Measurements from ENCODE around the gene COA3. TPM values are rescaled to one million over a fixed set of nuclear protein-coding genes. Genes with fewer than 3 reads are reported as not detected.

The COA3 gene
- polyA plus RNA-seq, 3 donors = 155 to 187 (median 161) TPM

DNA sequence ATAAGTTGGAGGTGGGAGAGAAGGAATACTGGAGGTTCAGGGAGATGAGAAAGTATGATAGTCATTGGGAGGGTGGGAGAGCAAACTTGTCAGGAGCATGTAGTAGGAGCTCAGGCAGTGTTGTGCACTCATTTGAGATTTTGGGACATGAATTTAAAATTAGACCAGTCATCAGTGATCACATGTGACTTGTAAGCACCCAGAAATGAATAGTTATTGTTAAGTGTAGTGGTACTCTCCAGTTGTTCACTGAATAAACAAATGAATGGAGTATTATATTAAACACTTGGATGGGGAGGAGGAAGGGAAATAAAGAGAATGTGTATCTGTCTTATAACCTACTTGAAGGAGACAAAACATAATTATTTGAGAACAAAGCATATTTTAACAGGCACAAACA, 32.5 kb upstream of the COA3 start:
- no peak for DNase-seq

DNA sequence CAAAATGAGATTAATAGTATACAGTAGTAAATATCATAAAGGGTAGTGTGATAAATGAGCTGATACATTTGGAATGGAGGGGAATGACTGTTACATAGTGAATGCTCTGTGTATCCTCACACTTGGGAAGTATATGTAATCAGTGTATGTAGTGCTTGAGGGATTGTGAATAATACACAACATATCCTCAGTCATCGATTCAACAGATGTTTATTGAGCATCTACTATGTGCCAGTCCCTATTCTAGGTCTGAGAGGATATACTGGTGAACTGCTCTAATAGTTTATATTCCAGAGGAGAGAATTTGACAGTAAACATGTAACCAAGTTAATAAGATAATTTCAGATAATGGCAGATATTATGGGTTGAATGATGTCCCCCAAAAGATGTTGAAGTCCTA, 29.0 kb upstream of the COA3 start:
- DNase-seq = no peak

DNA sequence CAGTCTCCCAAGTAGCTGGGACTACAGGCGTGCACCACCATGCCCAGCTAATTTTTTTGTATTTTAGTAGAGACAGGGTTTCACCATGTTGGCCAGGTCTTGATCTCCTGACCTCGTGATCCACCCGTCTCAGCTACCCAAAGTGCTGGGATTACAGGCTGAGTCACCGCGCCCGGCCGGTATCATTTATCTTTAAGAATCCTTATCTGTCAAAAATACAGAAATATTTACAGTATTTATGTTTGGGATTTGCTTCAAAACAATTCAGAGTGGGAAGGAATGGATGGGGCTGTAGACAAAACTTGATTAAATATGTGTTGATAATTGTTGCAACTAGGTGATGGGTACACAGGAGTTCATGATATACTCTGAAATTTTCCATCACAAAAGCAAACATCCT, 22.7 kb upstream of the COA3 start:
- DNase-seq = no peak

DNA sequence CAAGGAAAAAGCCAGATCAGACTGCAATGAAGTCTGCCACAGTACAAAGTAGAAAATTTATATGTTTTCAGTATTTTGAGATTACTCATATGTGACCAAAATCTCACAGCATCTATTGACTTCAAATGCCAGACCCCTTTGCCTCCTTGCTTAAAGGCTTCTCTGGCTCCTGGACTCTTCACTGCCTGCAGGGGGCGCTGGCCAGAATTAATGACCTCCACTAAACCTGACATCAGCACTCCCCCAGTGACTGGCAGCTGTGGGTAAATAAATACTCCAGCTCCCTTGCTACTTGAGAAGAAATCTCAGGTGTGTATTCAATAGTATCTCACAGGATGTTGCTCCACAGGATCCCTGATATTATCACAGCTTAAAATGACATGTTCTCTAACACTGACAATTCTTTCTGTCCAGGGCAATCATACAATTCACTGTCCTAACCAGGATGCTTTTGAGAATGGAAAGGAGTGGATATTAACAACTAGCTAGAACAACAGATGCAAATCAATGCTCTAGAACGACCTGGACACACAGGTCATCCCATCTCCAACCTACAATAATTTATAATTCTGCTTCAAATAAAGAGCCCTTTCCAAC, 21.5 kb upstream of the COA3 start:
- DNase-seq = no peak

DNA sequence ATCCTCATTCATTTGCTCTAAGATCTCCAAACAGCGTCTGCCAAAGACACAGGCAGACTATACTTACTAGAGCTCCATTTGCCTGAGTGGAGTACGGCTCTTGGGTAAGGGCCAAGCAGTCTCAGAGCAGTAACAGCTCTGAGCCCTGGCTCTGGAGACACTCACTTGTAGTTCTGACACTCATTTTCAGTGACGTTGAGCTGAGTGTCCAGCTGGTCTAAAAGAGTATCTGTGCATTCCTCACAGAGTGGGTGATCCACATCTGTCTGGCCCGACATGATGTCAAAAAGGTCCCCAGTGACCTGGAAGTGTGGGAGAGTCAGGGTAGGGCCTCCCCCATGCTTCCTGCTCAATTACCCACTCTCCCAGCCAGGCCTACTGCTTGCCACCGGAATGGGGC, 19.9 kb upstream of the COA3 start:
- DNase-seq = no peak

DNA sequence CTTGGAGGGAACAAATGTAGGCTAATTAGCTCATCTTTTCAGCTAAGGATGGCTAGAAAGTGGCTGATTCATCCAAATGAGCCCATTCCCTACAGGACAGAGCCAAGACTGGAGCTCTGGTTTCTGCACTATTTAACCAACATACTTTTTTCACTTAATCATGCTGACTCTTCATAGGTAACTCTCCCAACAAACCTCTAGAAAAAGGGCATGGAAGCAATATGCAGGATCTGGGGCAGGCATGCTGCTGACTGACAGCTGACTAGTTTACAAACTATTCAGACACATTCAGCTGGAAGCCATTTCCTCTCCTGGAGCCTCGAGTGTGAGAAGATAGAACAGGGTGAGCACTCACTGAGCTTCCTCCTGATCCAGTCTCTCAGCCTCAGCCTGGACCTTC, 19.4 kb upstream of the COA3 start:
- no peak for DNase-seq

DNA sequence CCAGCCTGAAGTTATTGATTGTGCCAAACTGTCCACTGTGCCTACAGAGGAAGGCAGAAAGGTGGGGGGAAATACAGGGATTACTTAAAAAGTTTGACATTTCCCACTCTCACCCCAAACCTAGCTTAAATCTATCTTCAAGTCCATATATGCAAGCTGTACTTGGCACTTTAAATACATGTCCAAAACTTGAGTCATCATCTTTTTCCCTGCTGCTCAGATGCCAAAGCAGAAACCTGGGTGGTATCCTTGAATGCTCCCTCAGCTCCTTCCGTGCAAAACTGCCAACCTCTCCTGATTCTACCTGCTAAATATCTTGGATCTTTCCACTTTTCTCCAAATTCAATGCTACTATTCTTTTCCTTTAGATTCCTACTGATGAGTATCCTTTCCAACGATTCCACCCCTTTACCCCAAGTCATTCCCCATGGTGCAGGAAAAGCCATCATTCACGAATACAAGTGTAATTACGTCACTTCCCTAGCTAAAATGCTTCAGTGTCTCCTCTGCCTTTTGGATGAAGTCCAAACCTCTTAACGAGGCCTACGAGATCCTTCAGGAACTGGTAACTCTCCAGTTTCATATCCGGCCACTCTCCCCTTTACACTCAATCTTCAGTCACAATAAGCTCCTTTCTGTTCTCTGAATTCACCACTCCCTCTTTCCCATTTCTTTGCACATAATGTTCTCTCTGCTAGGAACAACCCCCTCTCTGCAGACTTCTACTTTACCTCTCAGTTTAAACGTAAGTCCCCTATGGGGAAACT, 16.3 kb upstream of the COA3 start:
- DNase-seq = no peak

DNA sequence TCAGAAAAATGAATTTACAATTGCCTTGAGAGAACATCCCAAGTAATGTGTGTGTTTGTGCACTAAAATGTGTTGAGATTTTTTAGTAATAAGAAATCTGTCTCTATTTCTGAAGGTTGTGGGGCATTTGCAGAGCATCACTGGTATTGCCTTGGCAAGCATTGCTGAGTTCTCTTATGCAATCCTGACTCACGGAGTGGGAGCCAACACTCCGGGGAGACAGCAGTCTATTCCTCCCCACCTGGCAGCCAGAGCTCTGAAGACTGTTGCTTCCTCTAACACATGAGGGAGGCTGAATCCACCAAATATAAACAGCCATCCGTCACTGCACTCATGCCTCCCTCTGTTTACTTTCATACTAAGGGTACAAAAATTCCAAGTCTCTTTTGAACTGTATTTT, 10.7 kb upstream of the COA3 start:
- DNase-seq = no peak

DNA sequence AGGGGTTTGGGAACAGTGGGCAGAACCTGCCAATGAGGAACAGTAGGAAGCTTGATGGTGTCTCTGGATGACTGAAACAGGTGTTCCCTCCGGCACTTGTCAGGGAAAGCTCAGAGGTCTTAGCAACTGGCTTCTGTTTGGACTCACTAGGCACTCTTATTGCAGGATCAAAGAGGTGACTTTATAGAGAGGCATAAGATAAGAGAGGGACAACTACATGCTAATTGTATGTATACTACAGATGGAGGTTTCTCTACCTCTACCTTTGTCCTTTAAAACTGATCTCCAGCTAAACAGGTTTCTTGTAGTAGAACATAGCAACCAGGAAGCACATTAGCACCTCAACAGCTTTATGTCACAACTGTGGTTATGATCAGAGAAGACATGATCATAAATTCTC, 7.7 kb upstream of the COA3 start:
- DNase-seq = no peak

DNA sequence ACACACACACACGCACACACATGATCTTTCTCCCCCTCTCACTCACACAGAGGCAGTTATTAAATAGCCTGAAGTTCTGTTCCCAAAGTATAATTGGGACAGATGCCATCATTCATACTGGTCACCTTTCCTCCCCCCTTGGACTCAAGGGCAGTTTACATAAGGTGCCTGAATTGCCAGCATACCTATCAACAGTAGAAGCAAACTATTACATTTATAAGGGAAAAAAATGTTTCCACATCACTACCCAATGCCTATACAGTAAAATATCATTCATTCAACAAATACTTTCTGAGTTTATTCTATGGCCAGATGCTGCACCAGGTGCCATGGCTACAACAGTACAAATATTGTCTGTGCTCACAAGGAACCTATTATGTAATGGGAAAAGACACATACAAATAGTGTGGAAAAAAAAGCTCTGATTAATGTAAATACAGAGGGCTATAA, 6.4 kb upstream of the COA3 start:
- DNase-seq = no peak

DNA sequence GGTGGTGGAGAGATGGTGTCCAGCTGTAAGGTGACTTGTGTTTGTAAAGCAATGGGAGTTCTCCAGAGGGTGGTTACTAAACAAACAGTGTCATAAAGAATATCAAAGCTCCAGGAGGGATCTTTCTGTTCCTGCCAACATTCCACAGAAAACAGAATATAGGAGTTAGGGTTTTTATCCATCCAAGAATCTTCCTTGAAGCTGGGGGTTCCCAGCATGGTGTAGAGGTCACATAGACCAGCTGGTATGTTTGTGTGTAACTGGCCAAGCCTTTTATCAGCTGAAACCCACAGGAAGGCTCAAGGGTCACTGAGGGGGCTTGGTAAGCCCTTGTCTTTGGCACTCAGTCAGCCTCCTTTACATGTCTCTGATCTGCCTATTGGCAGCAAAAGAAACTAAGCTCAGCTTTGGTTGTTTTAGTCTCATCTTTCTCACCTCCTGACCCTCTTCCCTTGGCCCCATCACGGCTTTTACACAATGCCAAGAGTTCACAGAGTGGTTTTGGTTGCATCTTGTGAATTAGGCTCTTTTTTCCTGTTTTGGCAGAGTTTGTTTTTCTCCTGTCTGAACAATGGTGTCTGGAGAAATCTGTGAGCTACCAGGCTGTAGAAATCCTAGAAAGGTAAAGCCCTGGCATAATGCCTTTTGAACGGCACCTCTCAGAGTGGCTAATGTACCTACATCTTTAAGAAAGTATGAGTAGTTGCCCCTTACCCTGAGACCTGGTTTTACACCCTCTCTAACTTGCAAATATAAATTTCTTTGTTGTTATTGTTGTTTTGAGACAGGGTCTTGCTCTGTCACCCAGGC, 4.8 kb upstream of the COA3 start:
- no peak for DNase-seq

DNA sequence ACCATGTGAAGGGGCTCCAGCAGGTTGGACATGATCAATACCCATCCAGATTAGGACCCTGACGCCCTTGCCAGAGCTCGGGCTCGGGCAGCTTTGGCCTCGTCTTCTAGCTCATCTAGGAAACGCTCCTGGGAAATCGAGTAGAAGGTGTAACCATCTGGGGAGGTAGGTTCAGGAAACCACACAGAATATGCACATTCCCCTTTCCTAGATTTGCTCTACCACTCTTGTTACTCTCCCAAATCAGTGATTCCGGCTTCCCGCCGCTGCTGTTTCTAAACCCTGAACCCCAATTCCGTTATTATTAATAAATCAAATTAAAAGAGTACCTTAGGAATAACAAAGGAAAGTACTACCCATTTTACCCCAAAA, 507 bp downstream of the COA3 start:
- DNase-seq = no peak

DNA sequence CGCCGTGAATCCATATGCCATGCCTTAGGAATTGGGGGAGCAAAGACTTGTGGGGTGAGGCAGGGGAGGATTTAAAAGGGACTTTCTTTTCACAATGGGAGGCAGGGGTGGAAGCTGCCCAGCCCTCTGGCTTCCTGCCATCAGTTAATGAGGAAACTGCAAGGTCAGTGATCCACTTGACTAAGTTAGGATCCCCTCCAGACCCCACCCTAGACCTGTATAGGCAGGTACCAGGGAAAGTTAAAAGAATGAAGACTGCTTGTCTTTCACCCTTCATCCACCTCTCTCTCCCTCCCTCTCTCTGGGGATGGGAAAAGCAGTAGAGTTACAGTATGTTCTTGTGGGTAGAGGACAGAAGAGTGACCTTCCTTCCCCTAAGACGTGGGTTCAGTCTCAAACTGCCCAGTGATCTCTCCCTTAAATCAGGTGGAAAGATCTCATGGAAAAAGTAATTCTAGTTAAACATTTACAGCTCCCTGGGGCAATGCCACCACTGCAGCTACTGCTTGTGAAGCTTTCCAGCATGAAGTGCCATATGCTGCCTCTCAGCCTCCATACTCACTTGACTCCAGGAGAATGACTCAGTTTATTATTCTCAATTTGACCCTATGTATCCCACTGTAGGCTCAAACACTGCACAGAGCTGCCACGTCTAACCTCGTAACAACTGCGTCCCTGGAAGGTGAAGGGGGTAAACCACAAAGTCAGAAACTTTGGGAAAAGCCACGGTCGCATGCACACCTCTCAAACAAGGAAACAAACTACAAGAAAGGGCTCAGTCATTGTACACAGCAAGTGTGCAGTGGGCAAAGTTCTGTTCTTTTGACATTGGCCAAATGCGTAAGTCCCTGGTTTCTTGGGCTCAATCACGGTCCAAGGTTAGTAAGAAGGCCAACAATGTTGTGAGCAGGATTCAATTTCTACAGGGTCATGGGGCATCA, 1.2 kb downstream of the COA3 start:
- no peak for DNase-seq

DNA sequence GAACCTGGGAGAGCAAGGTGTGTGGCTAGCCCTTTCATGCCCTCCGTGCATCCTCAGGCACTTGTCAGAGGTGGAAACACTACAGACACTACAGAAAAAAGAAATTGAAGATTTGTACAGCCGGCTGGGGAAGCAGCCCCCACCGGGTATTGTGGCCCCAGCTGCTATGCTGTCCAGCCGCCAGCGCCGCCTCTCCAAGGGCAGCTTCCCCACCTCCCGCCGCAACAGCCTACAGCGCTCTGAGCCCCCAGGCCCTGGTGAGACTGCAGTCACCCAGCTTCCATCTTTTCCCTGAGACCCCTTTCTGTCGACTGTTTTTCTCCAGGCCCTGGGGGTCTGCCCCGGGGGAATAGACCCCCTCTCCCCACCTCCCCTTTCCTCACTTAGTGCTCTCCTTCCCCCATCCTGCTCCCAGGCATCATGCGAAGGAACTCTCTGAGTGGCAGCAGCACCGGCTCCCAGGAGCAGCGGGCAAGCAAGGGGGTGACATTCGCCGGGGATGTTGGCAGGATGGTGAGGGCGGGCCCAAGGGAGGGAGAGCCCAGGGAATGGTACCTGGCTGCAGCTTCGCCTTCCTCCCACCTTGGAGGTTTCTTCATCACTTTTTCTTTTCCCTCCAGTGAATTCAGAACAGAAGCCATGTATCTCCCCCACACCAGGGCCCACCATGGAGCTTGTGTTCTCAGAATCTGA, 2.3 kb downstream of the COA3 start:
- DNase-seq = no peak

DNA sequence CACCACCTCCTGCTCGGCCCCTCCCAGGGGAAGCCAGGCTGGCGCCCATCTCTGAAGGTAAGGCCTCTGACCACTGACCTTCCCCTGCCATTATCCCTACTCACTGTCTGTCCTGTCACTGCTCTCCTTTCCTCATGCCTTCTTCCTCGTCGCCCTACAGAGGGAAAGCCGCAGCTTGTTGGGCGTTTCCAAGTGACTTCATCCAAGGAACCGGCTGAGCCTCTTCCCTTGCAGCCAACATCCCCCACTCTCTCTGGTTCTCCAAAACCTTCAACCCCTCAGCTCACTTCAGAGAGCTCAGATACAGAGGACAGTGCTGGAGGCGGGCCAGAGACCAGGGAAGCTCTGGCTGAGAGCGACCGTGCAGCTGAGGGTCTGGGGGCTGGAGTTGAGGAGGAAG, 3.0 kb downstream of the COA3 start:
- DNase-seq = no peak

DNA sequence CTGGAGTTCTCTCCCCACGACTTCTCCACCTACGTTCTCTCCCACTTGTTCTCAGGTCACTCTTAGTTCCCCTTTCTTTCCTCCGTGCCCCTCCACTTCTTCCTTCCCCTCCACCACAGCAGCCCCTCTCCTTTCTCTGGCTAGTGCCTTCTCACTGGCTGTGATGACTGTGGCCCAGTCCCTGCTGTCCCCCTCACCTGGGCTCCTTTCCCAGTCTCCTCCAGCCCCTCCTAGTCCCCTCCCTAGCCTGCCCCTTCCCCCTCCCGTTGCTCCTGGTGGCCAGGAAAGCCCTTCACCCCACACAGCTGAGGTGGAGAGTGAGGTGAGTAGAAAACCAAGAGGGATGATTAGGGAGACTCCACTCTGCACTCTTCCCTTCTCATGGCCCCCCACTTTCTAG, 3.4 kb downstream of the COA3 start:
- DNase-seq = no peak

DNA sequence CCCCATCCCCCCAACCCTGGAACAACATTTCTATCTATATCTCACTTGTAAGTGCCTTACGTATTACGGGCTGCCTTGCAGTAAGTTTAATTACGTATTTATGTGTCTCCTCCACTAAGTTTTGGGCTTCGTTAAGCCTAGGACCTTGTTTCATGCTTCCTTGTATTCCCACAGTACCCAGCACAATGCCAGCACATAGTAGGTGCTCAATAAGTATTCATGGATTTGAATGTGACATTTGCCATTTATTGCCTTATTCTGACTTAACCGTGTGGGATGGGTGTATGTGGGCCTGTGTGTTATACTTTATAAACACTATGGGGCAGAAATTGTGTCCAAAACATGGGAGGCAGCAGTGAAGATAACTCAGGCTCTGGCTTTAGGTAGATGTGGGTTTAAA, 6.0 kb downstream of the COA3 start:
- DNase-seq = no peak

DNA sequence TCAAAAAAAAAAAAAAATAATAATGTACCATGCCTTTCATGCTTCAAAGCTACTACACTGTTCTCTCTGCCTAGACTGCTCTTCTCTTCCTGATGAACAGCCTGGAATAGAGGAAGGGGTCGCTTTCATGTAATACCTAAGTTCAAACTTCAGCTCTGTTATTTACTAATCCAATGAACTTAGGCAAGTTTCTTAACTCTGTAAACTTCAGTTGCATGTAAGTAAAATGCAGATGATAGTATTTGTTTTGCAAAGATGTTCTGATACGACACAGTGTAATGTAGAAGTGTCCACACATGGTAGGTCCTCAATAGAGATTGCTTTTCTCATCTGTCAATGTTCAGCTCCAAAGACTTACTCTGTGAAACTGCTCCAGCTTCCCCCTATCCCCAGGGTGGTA, 6.6 kb downstream of the COA3 start:
- DNase-seq = no peak

DNA sequence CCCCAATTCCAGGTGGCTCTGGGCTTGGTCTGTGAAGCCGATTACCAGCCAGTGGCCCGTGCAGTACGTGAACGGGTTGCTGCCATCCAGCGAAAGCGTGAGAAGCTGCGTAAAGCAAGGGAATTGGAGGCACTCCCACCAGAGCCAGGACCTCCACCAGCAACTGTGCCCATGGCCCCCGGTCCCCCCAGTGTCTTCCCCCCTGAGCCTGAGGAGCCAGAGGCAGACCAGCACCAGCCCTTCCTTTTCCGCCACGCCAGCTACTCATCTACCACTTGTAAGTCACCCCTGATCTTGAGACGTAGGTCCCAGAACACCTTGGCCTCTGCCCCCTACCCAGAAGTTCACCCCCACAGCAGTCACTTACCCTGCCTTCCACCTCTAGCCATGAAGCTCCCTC, 11.2 kb downstream of the COA3 start:
- DNase-seq = no peak

DNA sequence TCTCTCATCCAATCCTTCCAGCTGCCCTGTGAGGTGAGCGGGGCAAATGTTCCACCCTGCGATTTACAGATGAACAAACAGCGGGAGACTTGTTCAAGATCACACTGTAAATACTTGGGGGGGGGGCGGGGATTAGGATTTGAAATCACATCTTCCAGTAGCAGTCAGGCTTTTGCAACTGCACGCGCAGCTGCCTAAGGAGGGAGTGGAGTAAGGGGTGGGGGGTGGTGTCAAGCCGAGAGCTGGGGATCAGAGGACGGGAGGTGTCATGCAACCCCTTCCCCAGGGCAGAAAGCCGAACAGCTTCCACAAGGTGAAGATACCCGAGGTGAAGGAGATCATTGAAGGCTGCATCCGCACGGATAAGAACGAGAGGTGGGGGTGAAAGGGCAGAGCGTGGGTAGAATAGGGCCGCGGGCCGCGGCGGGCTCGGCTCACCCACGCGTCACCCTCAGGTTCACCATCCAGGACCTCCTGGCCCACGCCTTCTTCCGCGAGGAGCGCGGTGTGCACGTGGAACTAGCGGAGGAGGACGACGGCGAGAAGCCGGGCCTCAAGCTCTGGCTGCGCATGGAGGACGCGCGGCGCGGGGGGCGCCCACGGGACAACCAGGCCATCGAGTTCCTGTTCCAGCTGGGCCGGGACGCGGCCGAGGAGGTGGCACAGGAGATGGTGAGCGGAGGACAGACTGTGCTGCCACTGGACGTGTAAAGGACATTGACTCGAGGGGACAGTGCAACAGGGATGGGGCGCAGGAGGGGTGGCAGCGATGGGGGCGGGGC, 13.5 kb downstream of the COA3 start:
- DNase-seq = no peak

DNA sequence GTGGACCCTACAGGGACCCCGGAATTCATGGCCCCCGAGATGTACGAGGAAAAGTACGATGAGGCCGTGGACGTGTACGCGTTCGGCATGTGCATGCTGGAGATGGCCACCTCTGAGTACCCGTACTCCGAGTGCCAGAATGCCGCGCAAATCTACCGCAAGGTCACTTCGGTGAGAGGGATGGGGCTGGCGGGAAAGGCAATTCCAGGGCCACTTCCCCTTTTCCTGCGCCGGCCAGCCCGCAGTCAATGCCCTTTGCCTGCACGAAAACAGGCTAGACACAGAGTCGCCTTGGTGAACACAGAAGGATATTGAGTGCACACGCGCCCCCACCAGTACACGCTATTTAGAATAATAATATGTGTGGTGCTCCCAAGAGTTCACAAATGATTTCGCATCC, 14.1 kb downstream of the COA3 start:
- DNase-seq = no peak

Data from renal pelvis (tissue), 4 donors.